OCI-LY7 (cell line): ENCODE results near the gene PLXNC1. TPM values are rescaled to one million over a fixed set of nuclear protein-coding genes. Genes with fewer than 3 reads are reported as not detected.
A peak's percentile ranks its signal among the peaks of the same experiment; 100 is the strongest.

Source experiments
- BruUV-seq: library from RNA; stranded (reverse); fragments of 400-500 nt; replicated peaks from 2 replicates; lab custom pipeline; 2021; lab: Mats Ljungman, UMichigan
- CTCF ChIA-PET: fragments of 300-600 bp; sonication (Branson Sonifier 250); formaldehyde crosslinking; loops from one replicate; lab custom pipeline; 2022; ENCODE audit warnings: antibody characterized with exemption; ENCODE audit not compliant: unreplicated experiment; lab: Charles Lee
- POLR2A ChIA-PET: fragments of 300-600 bp; sonication (Branson Sonifier 250); formaldehyde crosslinking; loops from one replicate; lab custom pipeline; 2022; ENCODE audit warnings: antibody characterized with exemption; lab: Charles Lee
- DNase-seq: peaks from one replicate; pipeline ENCODE4 v3.0.0-alpha.2; 2015; ENCODE audit warnings: low spot score
- H2AFZ ChIP-seq: fragments of 200-600 bp; sonication (generic), shearing (Covaris generic); 2 replicates; pipeline ENCODE4 v1.6.1; 2014; ENCODE audit warnings: mild to moderate bottlenecking, antibody characterized with exemption, low read length, moderate library complexity
- H3K27ac ChIP-seq: fragments of 200-600 bp; sonication (generic); 2 replicates; pipeline ENCODE4 v1.5.1; 2014; ENCODE audit warnings: mixed run types, low read depth, mild to moderate bottlenecking, moderate library complexity, low read length, inconsistent platforms; ENCODE audit not compliant: poor library complexity, severe bottlenecking
- H3K36me3 ChIP-seq: fragments of 200-600 bp; sonication (generic); 2 replicates; pipeline ENCODE4 v1.6.1; 2014; ENCODE audit warnings: mild to moderate bottlenecking, antibody characterized with exemption, low read length, moderate library complexity, mixed read lengths; ENCODE audit not compliant: insufficient read depth
- H3K4me1 ChIP-seq: fragments of 200-600 bp; sonication (generic); 2 replicates; pipeline ENCODE4 v1.5.1; 2014; ENCODE audit warnings: mild to moderate bottlenecking, low read length; ENCODE audit not compliant: insufficient read depth, poor library complexity, severe bottlenecking
- H3K4me2 ChIP-seq: fragments of 200-600 bp; sonication (generic); 2 replicates; pipeline ENCODE4 v1.6.1; 2014; ENCODE audit warnings: mild to moderate bottlenecking, low read length
- H3K4me3 ChIP-seq: fragments of 200-600 bp; sonication (generic); 2 replicates; pipeline ENCODE4 v1.5.1; 2014; ENCODE audit warnings: mild to moderate bottlenecking, low read depth, low read length; ENCODE audit not compliant: poor library complexity, severe bottlenecking
- H3K79me2 ChIP-seq: fragments of 200-600 bp; sonication (generic); 2 replicates; pipeline ENCODE4 v1.6.1; 2016; ENCODE audit warnings: low read depth, mild to moderate bottlenecking, low read length, moderate library complexity, mixed read lengths; ENCODE audit not compliant: insufficient read depth
- H3K9me2 ChIP-seq: fragments of 200-600 bp; sonication (generic); 2 replicates; pipeline ENCODE4 v1.6.1; 2016; ENCODE audit warnings: mild to moderate bottlenecking, low read length, mixed read lengths; ENCODE audit not compliant: insufficient read depth
- H3K9me3 ChIP-seq: fragments of 200-600 bp; sonication (generic); 2 replicates; pipeline ENCODE4 v1.6.1; 2014; ENCODE audit warnings: mild to moderate bottlenecking, mixed run types, low read length, mixed read lengths
- H4K20me1 ChIP-seq: fragments of 200-600 bp; sonication (generic); 2 replicates; pipeline ENCODE4 v1.6.1; 2014; ENCODE audit warnings: mild to moderate bottlenecking, antibody characterized with exemption, low read length, moderate library complexity, mixed read lengths; ENCODE audit not compliant: insufficient read depth
- CTCF ChIP-seq: fragments of 200-600 bp; sonication (generic); conservative IDR thresholded peaks from 2 replicates; pipeline ENCODE4 v1.5.1; 2014; ENCODE audit warnings: mild to moderate bottlenecking, antibody characterized with exemption, low read length, moderate library complexity, mixed read lengths
- EZH2phosphoT487 ChIP-seq: fragments of 200-600 bp; sonication (generic); IDR thresholded peaks from 2 replicates; pipeline ENCODE4 v1.6.1; 2018; ENCODE audit warnings: low read depth, borderline replicate concordance, mild to moderate bottlenecking, mixed run types, antibody characterized with exemption, low read length, moderate library complexity, mixed read lengths
- intact Hi-C: fragments of 100-400 bp; cut with micrococcal nuclease; formaldehyde crosslinking; loops from one replicate; pipeline ENCODE4 v1.10.0; 2022; ENCODE audit not compliant: unreplicated experiment
- total RNA-seq, 2 experiments: library from RNA; depleted of rRNA in 1 of 2; stranded (reverse); fragments of >200 nt in 1 of 2; shearing (Covaris generic) in 1 of 2; gene quantifications; 2 replicates each; pipeline ENCODE4 v1.2.3, GENCODE V29; 2014 to 2022

The PLXNC1 gene
- total RNA-seq, 2 experiments from 2014 or later, result 4.5 to 8.0 TPM

- no peaks in the 10 kb centered on the region for H3K79me2 ChIP-seq
- ChIA-PET POLR2A (interaction anchor here (1.3 to 6.0 kb wide), 2 partner anchors 12 to 15 kb away, joined by 3 to 68 read pairs; no protein-coding TSS in a partner anchor), CTCF (no interaction called here)
- H3K4me2 ChIP-seq, result peak overlapping the region; percentile 35
- H3K27ac ChIP-seq, result no peak overlapping the region
- no TSS peak for BruUV-seq
- no peak overlapping the region for H3K4me3 ChIP-seq
- H3K9me3 ChIP-seq, result no peaks in the 10 kb centered on the region
- H3K9me2 ChIP-seq, result no peaks in the 10 kb centered on the region
- no peaks in the 10 kb centered on the region for H4K20me1 ChIP-seq
- TF ChIP-seq EZH2phosphoT487 (no peak), CTCF (no peak)
- no peak overlapping the region for H2AFZ ChIP-seq
- H3K36me3 ChIP-seq, result no peaks in the 10 kb centered on the region
- intact Hi-C loops, result no loop called here
- peak; percentile 34 for DNase-seq
- H3K4me1 ChIP-seq, result peaks cover 22% of the 10 kb centered on the region
These were observed 74.1 kb downstream of the PLXNC1 start for GRCh38 chr12:94222351-94223084.

- BruUV-seq, result no TSS peak
- ChIA-PET CTCF (no interaction called here), POLR2A (interaction anchor here (0.9 to 6.0 kb wide), 3 partner anchors 9 to 16 kb away, joined by 3 to 68 read pairs (median 3); no protein-coding TSS in a partner anchor)
- H2AFZ ChIP-seq, result no peak overlapping the region
- no peaks in the 10 kb centered on the region for H4K20me1 ChIP-seq
- intact Hi-C loops, result no loop called here
- no peak for DNase-seq
- no peaks in the 10 kb centered on the region for H3K79me2 ChIP-seq
- H3K9me3 ChIP-seq, result no peaks in the 10 kb centered on the region
- peaks cover 28% of the 10 kb centered on the region for H3K4me1 ChIP-seq
- H3K4me2 ChIP-seq, result no peak overlapping the region
- no peaks in the 10 kb centered on the region for H3K36me3 ChIP-seq
- no peak overlapping the region for H3K4me3 ChIP-seq
- TF ChIP-seq EZH2phosphoT487 (no peak), CTCF (no peak)
- H3K27ac ChIP-seq, result no peak overlapping the region
- no peaks in the 10 kb centered on the region for H3K9me2 ChIP-seq
These were observed 75.5 kb downstream of the PLXNC1 start for GRCh38 chr12:94223842-94224241.

- BruUV-seq, result no TSS peak
- no peak overlapping the region for H2AFZ ChIP-seq
- H4K20me1 ChIP-seq, result no peaks in the 10 kb centered on the region
- TF ChIP-seq CTCF (no peak), EZH2phosphoT487 (no peak)
- peaks cover 30% of the 10 kb centered on the region for H3K4me1 ChIP-seq
- CTCF ChIA-PET, result interaction anchor here (1.6 kb wide), 1 partner anchor 9 kb away, joined by 4 read pairs; no protein-coding TSS in a partner anchor
- no peak for DNase-seq
- H3K4me3 ChIP-seq, result no peak overlapping the region
- no peaks in the 10 kb centered on the region for H3K79me2 ChIP-seq
- no peaks in the 10 kb centered on the region for H3K9me3 ChIP-seq
- H3K27ac ChIP-seq, result no peak overlapping the region
- POLR2A ChIA-PET, result no interaction called here
- H3K9me2 ChIP-seq, result no peaks in the 10 kb centered on the region
- intact Hi-C loops, result no loop called here
- no peaks in the 10 kb centered on the region for H3K36me3 ChIP-seq
- H3K4me2 ChIP-seq, result no peak overlapping the region
These were observed 77.1 kb downstream of the PLXNC1 start for GRCh38 chr12:94225506-94225905.
